ENCODE results near the gene TRPM3.

- TF ChIP-seq ATF2 (tag by site-specific recombination; IDR thresholded peaks at IDR 0.05; ENCODE audit: low read depth) (no peak), ZNF785 (tag by site-specific recombination; IDR thresholded peaks at IDR 0.05) (no peak), ZNF174 (tag by site-specific recombination; IDR thresholded peaks at IDR 0.05) (no peak), ZNF19 (tag by site-specific recombination; IDR thresholded peaks at IDR 0.05; ENCODE audit: low read depth) (no peak)
- TF ChIP-seq, protein P1, sequence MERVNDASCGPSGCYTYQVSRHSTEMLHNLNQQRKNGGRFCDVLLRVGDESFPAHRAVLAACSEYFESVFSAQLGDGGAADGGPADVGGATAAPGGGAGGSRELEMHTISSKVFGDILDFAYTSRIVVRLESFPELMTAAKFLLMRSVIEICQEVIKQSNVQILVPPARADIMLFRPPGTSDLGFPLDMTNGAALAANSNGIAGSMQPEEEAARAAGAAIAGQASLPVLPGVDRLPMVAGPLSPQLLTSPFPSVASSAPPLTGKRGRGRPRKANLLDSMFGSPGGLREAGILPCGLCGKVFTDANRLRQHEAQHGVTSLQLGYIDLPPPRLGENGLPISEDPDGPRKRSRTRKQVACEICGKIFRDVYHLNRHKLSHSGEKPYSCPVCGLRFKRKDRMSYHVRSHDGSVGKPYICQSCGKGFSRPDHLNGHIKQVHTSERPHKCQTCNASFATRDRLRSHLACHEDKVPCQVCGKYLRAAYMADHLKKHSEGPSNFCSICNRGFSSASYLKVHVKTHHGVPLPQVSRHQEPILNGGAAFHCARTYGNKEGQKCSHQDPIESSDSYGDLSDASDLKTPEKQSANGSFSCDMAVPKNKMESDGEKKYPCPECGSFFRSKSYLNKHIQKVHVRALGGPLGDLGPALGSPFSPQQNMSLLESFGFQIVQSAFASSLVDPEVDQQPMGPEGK (tag by site-specific recombination; IDR thresholded peaks at IDR 0.05): no peak
These were observed 635.3 kb downstream of the TRPM3 start for GRCh38 chr9:70486127-70486526.
